HepG2 (cell line): ENCODE results near the gene NSMF. TPM values are rescaled to one million over a fixed set of nuclear protein-coding genes. Genes with fewer than 3 reads are reported as not detected.

Experiments used
- ATAC-seq: fragments of 200-7000 bp; cut with Tn5 transposase; 3 replicates; pipeline ENCODE4 v1.9.1; 2020; ENCODE audit warnings: mild to moderate bottlenecking, moderate library complexity
- BruUV-seq: library from RNA; stranded (reverse); fragments of 400-500 nt; replicated peaks from 2 replicates; lab custom pipeline; 2021; lab: Mats Ljungman, UMichigan
- CTCF ChIA-PET: fragments of 300-600 bp; formaldehyde crosslinking; extraction: SDS; loops from one replicate; lab custom pipeline; 2021; ENCODE audit warnings: low total read pairs, inconsistent platforms, low intra/inter-chr PET ratio; lab: Yijun Ruan, JAX
- POLR2A ChIA-PET: fragments of 350-600 bp; sonication (Branson Sonifier 250); formaldehyde crosslinking; loops from one replicate; lab custom pipeline; 2020; ENCODE audit warnings: antibody characterized with exemption, inconsistent platforms; lab: Yijun Ruan, JAX
- DNase-seq: peaks from one replicate; pipeline ENCODE4 v3.0.0-alpha.2; 2015; ENCODE audit warnings: low spot score
- FAIRE-seq: peaks from 3 replicates; lab custom pipeline; 2011; peaks lifted over from hg19 to GRCh38; lab: Jason Lieb, UNC
- H2AFZ ChIP-seq: one replicate; pipeline ENCODE4 v1.6.1; 2011; ENCODE audit warnings: low read length, inconsistent platforms
- H3K27ac ChIP-seq: fragments of 300-600 bp; 3 replicates; pipeline ENCODE4 v1.8.0; 2011; ENCODE audit warnings: mixed run types, mild to moderate bottlenecking, mixed read lengths, low read length, inconsistent platforms; ENCODE audit not compliant: insufficient read depth; ENCODE audit errors: extremely low read length
- H3K27me3 ChIP-seq, 2 experiments: fragments of 200-600 bp in 1 of 2; 2 replicates in 1 of 2; 3 replicates in 1 of 2; pipeline versions ENCODE4 v1.6.0 to v1.8.0; 2011; ENCODE audit warnings: low read length in 2 of 2, mild to moderate bottlenecking in 2 of 2, moderate library complexity in 2 of 2, inconsistent platforms in 1 of 2; ENCODE audit not compliant: insufficient read depth in 2 of 2, control insufficient read depth in 1 of 2
- H3K36me3 ChIP-seq, 2 experiments: fragments of 200-600 bp in 1 of 2; replicated peaks in 1 of 2; 2 replicates in 1 of 2; 3 replicates in 1 of 2; pipeline versions ENCODE4 v1.5.1 to v1.8.0; 2011; ENCODE audit warnings: low read length in 2 of 2, inconsistent platforms in 1 of 2; ENCODE audit not compliant: insufficient read depth in 2 of 2, control insufficient read depth in 1 of 2
- H3K4me1 ChIP-seq: 2 replicates; pipeline ENCODE4 v1.5.1; 2012; ENCODE audit warnings: low read length, inconsistent platforms; ENCODE audit not compliant: insufficient read depth
- H3K4me2 ChIP-seq: 2 replicates; pipeline ENCODE4 v1.6.0; 2011; ENCODE audit warnings: low read depth, low read length, inconsistent platforms
- H3K4me3 ChIP-seq, 3 experiments: fragments of 200-600 bp in 1 of 3; sonication (generic), shearing (Covaris generic) in 1 of 3; replicated peaks in 1 of 3; 2 replicates each; pipeline ENCODE4 v1.5.1; 2011 to 2016; ENCODE audit warnings: low read length in 3 of 3, inconsistent platforms in 2 of 3, low read depth in 2 of 3, mild to moderate bottlenecking in 2 of 3, control low read depth in 1 of 3, mixed read lengths in 1 of 3; ENCODE audit not compliant: insufficient read depth in 1 of 3
- H3K79me2 ChIP-seq: one replicate; pipeline ENCODE4 v1.6.1; 2011; ENCODE audit warnings: low read length, inconsistent platforms; ENCODE audit not compliant: insufficient read depth
- H3K9ac ChIP-seq: 2 replicates; pipeline ENCODE4 v1.6.0; 2011; ENCODE audit warnings: mild to moderate bottlenecking, low read depth, low read length, inconsistent platforms; ENCODE audit not compliant: insufficient read depth
- H3K9me3 ChIP-seq: 2 replicates; pipeline ENCODE4 v1.5.1; 2012; ENCODE audit warnings: mild to moderate bottlenecking, low read length
- H4K20me1 ChIP-seq: 2 replicates; pipeline ENCODE4 v1.6.0; 2011; ENCODE audit warnings: inconsistent platforms, mild to moderate bottlenecking, low read length, moderate library complexity; ENCODE audit not compliant: insufficient read depth
- BRCA1 ChIP-seq: sonication (generic); formaldehyde crosslinking; IDR thresholded peaks from 2 replicates; pipeline ENCODE4 v1.4.0; 2020; ENCODE audit warnings: missing genetic modification reagents
- GABPB1 ChIP-seq: IDR thresholded peaks from 2 replicates; pipeline ENCODE4 v1.6.1; 2016; ENCODE audit warnings: mild to moderate bottlenecking, missing genetic modification reagents, moderate library complexity, missing compliant biosample characterization
- HIVEP1 ChIP-seq: sonication (generic); formaldehyde crosslinking; IDR thresholded peaks from 2 replicates; pipeline ENCODE4 v1.4.0; 2020; ENCODE audit warnings: mild to moderate bottlenecking, missing genetic modification reagents
- HOXA5 ChIP-seq: sonication (generic); formaldehyde crosslinking; IDR thresholded peaks from 2 replicates; pipeline ENCODE4 v1.4.0; 2020; ENCODE audit warnings: missing genetic modification reagents
- NFKB2 ChIP-seq: sonication (generic); formaldehyde crosslinking; IDR thresholded peaks from 2 replicates; pipeline ENCODE4 v1.4.0; 2020; ENCODE audit warnings: missing genetic modification reagents, borderline replicate concordance
- ZNF224 ChIP-seq: sonication (generic); formaldehyde crosslinking; IDR thresholded peaks from 2 replicates; pipeline ENCODE4 v1.5.0; 2020; ENCODE audit warnings: mild to moderate bottlenecking, missing genetic modification reagents
- ZNF382 ChIP-seq: sonication (generic); formaldehyde crosslinking; IDR thresholded peaks from 2 replicates; pipeline ENCODE4 v1.5.0; 2020; ENCODE audit warnings: missing genetic modification reagents, mild to moderate bottlenecking, borderline replicate concordance
- ZNF543 ChIP-seq: sonication (generic); formaldehyde crosslinking; IDR thresholded peaks from 2 replicates; pipeline ENCODE4 v1.4.0; 2020; ENCODE audit warnings: mild to moderate bottlenecking, missing genetic modification reagents
- ZNF749 ChIP-seq: sonication (generic); formaldehyde crosslinking; IDR thresholded peaks from 2 replicates; pipeline ENCODE4 v1.8.0; 2022; ENCODE audit warnings: mild to moderate bottlenecking, missing genetic modification reagents, moderate library complexity, borderline replicate concordance
- ZSCAN21 ChIP-seq: sonication (generic); formaldehyde crosslinking; IDR thresholded peaks from 2 replicates; pipeline ENCODE4 v1.8.0; 2022; ENCODE audit warnings: mild to moderate bottlenecking, missing genetic modification reagents, moderate library complexity, borderline replicate concordance
- WGBS: methylation state at CpG from one replicate; pipeline ENCODE4 v1.1.6; 2017; ENCODE audit warnings: low lambda C conversion rate; 5-methylcytosine and 5-hydroxymethylcytosine counted together
- in situ Hi-C: cut with HindIII; loops from 2 replicates; pipeline ENCODE4 v1.10.0; 2017; ENCODE audit warnings: low pct_unique_long_range_greater_than_20kb; ENCODE audit not compliant: extremely low pct_ligation_motif_present
- intact Hi-C: fragments of 100-400 bp; cut with micrococcal nuclease; formaldehyde crosslinking; loops from one replicate; pipeline ENCODE4 v1.10.0; 2022; ENCODE audit not compliant: unreplicated experiment
- polyA plus RNA-seq, 8 experiments: library from polyadenylated mRNA; depleted of rRNA in 3 of 8; stranded (reverse) in 7 of 8; unstranded in 1 of 8; fragments of >200 nt; fragmentation: Illumina TruSeq in 4 of 8; extraction: Trizol in 4 of 8; gene quantifications; 2 replicates each; pipeline versions ENCODE4 v1.2.1 to v1.2.3, GENCODE V29; 2011 to 2016; ENCODE audit warnings: low read depth in 4 of 8, missing spikeins in 1 of 8, mixed read lengths in 1 of 8; ENCODE audit not compliant: insufficient read depth in 1 of 8
- total RNA-seq, 5 experiments: library from RNA; depleted of rRNA; stranded (reverse); fragments of >200 nt; fragmentation: Illumina TruSeq; extraction: Trizol; gene quantifications; 2 replicates each; pipeline ENCODE4 v1.2.3, GENCODE V29; 2016; ENCODE audit warnings: low read depth in 1 of 5
- TF ChIP-seq, protein P1 (sequence below): sonication (generic); formaldehyde crosslinking; IDR thresholded peaks from 2 replicates; pipeline ENCODE4 v1.5.0; 2020; ENCODE audit warnings: missing genetic modification reagents
- TF ChIP-seq, protein P2 (sequence below): sonication (generic); formaldehyde crosslinking; IDR thresholded peaks from 2 replicates; pipeline ENCODE4 v1.8.1; 2022; ENCODE audit warnings: mild to moderate bottlenecking, missing genetic modification reagents
- TF ChIP-seq, protein P3 (sequence below): sonication (generic); formaldehyde crosslinking; IDR thresholded peaks from 2 replicates; pipeline ENCODE4 v1.5.1; 2020; ENCODE audit warnings: missing genetic modification reagents, mild to moderate bottlenecking, borderline replicate concordance
- TF ChIP-seq, protein P4 (sequence below): sonication (generic); formaldehyde crosslinking; IDR thresholded peaks from 2 replicates; pipeline ENCODE4 v1.9.0; 2022; ENCODE audit warnings: missing genetic modification reagents, mild to moderate bottlenecking, borderline replicate concordance

The NSMF gene
- total and polyA plus RNA-seq, 2 of the 13 experiments (the other 11 are each of a cell fraction or from before 2014, with no cell fraction given) = 44.3 to 183 TPM

DNA sequence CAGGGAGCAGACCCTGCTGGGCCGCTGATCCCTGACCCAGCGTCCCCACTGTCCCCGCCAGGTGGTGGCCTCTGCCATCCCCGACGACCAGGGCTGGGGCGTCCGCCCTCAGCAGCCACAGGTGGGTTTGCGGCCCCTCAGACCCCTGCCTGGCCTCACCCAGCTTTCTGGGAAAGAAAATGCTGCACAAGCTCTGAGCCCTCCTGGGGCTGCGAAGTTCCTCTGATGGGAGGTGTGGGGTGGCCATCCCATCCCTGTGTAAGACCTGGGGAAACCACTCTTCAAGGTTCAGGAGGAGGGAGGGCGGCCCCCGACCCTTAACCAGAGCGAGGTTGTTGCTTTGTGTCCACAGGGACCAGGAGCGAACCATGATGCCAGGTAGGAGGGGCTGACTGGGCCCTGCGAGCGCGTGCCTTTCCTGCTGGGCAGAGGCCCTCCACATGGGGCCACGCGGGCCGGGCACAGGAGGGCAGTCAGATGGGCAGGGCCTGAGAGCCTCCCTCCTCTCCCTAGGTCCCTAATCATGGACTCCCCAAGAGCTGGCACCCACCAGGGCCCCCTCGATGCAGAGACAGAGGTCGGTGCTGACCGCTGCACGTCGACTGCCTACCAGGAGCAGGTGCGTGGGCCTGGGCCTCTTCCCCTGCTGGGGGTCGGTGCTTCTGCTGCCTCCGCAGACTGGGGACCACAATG lies 28.3 kb downstream of the NSMF start (continued):
- TF ChIP-seq, protein P1, sequence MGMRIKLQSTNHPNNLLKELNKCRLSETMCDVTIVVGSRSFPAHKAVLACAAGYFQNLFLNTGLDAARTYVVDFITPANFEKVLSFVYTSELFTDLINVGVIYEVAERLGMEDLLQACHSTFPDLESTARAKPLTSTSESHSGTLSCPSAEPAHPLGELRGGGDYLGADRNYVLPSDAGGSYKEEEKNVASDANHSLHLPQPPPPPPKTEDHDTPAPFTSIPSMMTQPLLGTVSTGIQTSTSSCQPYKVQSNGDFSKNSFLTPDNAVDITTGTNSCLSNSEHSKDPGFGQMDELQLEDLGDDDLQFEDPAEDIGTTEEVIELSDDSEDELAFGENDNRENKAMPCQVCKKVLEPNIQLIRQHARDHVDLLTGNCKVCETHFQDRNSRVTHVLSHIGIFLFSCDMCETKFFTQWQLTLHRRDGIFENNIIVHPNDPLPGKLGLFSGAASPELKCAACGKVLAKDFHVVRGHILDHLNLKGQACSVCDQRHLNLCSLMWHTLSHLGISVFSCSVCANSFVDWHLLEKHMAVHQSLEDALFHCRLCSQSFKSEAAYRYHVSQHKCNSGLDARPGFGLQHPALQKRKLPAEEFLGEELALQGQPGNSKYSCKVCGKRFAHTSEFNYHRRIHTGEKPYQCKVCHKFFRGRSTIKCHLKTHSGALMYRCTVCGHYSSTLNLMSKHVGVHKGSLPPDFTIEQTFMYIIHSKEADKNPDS (CRISPR knock-in tag) = no peak
- TF ChIP-seq, protein P2, sequence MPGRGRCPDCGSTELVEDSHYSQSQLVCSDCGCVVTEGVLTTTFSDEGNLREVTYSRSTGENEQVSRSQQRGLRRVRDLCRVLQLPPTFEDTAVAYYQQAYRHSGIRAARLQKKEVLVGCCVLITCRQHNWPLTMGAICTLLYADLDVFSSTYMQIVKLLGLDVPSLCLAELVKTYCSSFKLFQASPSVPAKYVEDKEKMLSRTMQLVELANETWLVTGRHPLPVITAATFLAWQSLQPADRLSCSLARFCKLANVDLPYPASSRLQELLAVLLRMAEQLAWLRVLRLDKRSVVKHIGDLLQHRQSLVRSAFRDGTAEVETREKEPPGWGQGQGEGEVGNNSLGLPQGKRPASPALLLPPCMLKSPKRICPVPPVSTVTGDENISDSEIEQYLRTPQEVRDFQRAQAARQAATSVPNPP (CRISPR knock-in tag) = no peak
- TF ChIP-seq ZNF224 (CRISPR knock-in tag) (no peak), ZNF749 (no peak), ZSCAN21 (CRISPR knock-in tag) (no peak)

DNA sequence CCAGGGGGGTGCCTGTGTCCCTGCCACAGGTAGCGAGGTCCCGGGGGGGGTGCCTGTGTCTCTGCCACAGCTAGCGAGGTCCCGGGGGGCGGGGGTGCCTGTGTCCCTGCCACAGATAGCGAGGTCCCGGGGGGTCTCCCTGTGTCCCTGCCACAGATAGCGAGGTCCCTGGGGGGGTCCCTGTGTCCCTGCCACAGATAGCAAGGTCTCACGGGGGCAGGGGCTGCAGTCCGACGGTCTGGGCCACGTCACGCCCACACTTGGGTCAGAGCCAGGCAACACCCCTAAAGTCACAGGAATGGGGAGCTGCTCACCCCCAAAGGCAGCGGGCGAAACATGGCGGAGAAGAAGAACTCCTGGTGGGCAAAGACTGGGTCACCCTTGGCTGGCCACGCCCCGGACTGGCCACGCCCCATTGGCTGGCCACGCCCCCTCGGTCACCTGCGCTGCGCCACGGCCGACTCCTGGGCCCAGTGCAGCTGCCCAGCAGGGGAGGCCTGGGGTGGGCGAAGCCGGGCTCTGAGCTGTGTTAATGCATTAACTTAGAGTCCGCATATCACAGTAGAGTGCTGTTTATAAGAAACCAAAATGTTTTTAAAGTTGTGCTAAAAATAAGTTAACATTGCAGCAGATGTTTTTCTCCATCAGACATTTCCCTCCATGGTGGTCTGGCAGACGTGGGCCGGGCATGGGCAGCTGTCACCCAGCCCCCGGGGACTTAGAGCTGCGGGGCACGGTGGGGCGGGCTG lies 29.0 kb downstream of the NSMF start:
- BruUV-seq = no TSS peak
- Histone ChIP-seq H3K27ac (no peak overlapping the region), H3K9me3 (no peaks in the 10 kb centered on the region), H3K9ac (no peak overlapping the region), H3K4me2 (no peak overlapping the region), H3K4me1 (peaks cover 3% of the 10 kb centered on the region; the same call in 1 of the 2 replicates), H4K20me1 (no peaks in the 10 kb centered on the region), H3K27me3 (no peaks in the 10 kb centered on the region), H3K36me3 (no peaks in the 10 kb centered on the region), H2AFZ (no peak overlapping the region), H3K4me3 (no peak overlapping the region), H3K79me2 (no peaks in the 10 kb centered on the region)
- intact Hi-C loops = no loop called here
- FAIRE-seq = no peak
- ATAC-seq = peak; percentile 15; the same call in 2 of the 3 replicates
- in situ Hi-C loops = no loop called here
- WGBS = 48% methylated on average over 27 of the region's 34 CpGs
- ChIA-PET CTCF (no interaction called here), POLR2A (interaction anchor here (1.9 kb wide), 1 partner anchor 11 kb away, joined by 6 read pairs; the partner anchor contains the start of gene ENTPD8)
- no peak for DNase-seq
- TF ChIP-seq, protein P3, sequence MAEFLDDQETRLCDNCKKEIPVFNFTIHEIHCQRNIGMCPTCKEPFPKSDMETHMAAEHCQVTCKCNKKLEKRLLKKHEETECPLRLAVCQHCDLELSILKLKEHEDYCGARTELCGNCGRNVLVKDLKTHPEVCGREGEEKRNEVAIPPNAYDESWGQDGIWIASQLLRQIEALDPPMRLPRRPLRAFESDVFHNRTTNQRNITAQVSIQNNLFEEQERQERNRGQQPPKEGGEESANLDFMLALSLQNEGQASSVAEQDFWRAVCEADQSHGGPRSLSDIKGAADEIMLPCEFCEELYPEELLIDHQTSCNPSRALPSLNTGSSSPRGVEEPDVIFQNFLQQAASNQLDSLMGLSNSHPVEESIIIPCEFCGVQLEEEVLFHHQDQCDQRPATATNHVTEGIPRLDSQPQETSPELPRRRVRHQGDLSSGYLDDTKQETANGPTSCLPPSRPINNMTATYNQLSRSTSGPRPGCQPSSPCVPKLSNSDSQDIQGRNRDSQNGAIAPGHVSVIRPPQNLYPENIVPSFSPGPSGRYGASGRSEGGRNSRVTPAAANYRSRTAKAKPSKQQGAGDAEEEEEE (CRISPR knock-in tag) = no peak
- TF ChIP-seq, protein P4, sequence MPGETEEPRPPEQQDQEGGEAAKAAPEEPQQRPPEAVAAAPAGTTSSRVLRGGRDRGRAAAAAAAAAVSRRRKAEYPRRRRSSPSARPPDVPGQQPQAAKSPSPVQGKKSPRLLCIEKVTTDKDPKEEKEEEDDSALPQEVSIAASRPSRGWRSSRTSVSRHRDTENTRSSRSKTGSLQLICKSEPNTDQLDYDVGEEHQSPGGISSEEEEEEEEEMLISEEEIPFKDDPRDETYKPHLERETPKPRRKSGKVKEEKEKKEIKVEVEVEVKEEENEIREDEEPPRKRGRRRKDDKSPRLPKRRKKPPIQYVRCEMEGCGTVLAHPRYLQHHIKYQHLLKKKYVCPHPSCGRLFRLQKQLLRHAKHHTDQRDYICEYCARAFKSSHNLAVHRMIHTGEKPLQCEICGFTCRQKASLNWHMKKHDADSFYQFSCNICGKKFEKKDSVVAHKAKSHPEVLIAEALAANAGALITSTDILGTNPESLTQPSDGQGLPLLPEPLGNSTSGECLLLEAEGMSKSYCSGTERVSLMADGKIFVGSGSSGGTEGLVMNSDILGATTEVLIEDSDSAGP (CRISPR knock-in tag) = peak; percentile 39; the same call in 1 of the 2 replicates
- TF ChIP-seq ZNF382 (CRISPR knock-in tag) = no peak
- no peak for TF ChIP-seq ZNF543 (CRISPR knock-in tag)
- TF ChIP-seq GABPB1 (CRISPR knock-in tag) = 0 out of 2 replicates have a peak, but pooled peaks have one; percentile 24
- no peak for TF ChIP-seq HIVEP1 (CRISPR knock-in tag)
- TF ChIP-seq NFKB2 = no peak
- no peak for TF ChIP-seq HOXA5 (CRISPR knock-in tag)
- TF ChIP-seq BRCA1 = no peak
